T-helper 1 cell (primary cell): ENCODE measurements around the gene UNC5B.
"Not testable (repeated sequence)": the region's sequence is repeated elsewhere in the genome, so short reads cannot be mapped to it uniquely, and the experiment has no call there.

Experiments used
- DNase-seq, 5 donors: peaks; one replicate each; pipeline ENCODE4 v3.0.0-alpha.2; 2012 to 2020

UNC5B gene

DNA sequence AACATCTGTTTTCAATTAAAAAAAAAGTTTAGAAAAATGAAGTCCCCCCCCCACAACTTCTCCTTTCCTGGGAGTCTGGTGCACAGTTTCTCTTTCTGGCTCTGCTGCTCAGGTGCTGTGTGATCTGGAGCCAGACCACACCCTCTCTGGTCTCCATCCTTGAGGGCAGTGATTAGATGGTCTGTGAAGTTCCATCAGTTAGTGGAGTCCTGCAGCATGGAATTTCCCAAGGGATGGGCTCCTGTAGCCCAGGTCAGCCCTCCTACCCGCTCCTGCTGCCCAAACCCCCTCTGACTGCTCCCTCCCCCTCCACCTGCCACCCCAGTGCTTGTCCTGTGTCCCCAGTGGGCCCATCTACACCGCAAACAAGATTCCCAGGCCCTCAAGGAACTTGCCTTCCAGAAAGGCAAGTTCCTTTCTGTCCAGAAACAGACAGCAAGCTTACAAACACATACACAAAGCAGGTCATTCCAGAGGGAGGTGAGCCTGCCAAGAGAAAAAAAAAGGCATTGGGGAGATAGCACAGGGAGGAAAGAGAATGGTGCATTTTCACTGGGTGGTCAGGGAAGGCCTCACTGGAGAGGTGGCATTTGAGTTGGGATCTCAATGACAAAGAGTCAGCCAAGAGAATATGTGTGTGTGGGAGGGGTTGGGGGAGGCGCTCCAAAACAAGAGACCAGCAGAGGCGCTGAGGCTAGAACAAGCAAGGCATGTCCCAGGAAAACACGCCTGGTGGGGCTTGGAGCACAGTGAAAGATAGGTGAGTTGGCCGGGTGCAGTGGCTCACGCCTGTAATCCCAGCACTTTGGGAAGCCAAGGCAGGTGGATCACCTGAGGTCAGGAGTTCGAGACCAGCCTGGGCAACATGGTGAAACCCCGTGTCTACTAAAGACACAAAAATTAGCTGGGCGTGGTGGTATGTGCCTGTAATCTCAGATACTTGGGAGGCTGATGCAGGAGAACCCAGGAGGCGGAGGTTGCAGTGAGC, 57.2 kb downstream of the UNC5B start:
- no peak for DNase-seq

DNA sequence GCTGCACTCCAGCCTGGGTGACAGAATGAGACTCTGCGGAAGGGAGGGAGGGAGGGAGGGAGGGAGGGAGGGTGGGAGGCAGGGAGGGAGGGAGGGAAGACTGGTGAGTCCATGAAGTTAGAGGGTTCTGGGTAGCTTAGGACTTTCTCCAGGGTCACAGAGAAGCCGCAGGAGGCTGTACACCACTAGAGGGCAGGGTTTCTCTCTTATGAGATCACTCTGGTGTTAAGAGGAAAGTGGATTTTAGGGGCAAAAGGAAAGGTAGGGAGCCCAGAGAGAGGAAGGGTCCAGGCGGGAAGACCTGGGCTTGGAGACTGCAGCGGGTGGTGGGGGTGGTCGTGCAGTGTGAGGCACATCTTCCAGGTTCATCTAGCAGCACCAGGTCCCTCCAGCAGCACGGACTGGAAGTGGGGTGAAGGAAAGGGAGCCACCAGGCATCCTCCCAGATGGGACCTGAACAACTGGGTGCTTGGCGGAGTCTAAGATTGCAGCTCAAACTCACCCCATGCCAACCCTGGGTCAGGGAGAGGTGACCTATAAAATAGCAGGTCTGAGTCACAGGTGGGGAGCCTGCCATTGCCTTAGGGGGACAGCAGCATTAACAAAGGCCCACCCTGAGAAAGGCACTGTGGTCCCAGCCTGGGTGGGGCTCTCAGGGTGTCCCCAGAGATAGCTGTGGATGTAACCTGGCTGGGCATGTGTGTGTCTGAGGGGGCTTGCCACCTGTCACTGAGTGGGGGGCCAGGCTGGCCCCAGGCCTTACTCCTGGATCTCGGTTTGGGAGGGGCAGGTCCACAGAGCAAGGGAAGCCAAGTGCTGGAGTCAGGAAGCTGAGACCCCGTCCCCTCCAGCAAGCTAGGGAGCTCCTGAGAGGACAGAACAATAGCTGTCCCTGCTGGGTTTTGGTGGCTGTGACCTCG, 58.2 kb downstream of the UNC5B start:
- peak in 1 of 5 donors; percentile 8 for DNase-seq

DNA sequence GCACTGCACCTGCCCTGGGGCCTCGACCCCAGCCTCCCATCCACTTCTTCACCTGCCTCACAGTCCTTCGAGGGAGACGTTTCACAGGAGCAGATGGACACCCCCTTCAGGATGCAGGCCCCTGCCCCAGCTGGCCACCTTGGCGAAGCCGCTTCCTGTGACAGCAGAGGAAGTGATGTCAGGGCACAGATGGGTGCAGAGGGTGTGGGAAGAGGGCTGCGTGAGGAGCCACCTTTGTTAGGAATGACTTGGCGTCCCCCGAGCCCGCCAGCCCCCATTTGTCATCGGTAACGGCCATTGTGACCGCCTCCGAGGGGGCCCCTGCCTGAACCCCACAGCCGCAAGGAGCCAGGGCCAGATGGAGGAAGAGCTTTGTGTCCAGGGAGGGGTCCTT, 59.3 kb downstream of the UNC5B start:
- no peak for DNase-seq

GRCh38 chr10:71272056-71272771, 59.8 kb downstream of the UNC5B start:
- no peak for DNase-seq

GRCh38 chr10:71272974-71273373, 60.6 kb downstream of the UNC5B start:
- DNase-seq = not testable (repeated sequence)

DNA sequence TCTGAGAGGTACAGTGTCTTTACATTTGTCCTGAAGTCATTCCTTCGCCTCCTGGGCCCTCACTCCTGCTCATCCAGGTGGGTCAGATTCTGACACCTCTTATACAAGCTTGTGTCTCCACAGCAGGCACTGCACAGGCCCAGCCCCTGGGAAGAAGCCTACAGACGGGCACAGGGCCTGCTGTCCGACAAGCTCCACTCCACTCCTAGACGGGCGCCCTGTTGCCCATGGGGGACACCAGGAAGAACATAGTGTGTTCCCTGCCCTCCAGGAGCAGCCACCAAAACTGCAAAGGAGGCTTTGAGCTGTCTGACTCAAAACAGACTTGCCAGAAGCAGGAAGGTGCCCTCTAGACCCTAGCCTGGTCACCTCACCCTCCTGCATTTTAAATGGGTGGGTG, 61.1 kb downstream of the UNC5B start:
- no peak for DNase-seq

DNA sequence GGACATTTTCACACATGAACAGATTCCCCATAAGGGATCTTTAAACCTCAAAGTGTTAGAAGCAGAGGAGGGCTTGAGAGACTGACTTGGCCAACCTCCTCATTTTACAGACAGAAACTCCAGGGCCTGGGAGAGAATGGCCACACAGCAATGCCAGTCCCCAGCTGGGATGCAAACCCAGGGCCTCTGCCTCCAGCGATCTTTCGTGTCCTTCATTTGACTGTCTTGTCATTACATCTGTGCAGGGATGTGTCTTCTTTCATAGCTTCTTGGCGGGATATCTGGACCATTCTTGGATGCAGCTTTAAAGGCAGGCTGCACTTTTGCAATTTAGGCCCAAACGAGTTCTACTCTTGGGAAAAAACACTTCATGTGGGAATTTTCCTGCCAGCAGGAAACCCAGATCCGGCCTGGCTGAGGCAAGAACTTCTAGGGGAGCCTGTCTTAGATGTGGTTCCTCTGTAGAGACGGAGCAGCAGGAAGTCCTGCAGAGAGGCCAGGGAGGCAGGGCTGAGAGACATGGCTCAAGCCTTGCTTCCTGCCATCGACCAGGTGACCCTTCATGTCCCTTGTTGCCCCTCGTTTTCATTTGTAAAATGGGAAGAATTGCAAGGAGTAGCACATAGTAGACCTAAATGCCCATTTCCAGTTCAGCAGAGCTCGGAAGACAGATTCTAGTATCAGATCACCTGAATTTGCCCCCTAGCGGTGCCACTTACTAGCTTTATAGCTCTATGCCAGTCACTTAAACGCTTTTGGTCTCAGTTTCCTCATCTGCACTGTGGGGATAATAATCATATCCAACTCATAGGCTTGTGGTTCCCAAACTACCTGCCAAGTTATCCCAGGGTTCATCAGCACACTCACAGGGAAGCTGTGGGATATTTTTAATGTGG, 62.8 kb downstream of the UNC5B start:
- DNase-seq = no peak

DNA sequence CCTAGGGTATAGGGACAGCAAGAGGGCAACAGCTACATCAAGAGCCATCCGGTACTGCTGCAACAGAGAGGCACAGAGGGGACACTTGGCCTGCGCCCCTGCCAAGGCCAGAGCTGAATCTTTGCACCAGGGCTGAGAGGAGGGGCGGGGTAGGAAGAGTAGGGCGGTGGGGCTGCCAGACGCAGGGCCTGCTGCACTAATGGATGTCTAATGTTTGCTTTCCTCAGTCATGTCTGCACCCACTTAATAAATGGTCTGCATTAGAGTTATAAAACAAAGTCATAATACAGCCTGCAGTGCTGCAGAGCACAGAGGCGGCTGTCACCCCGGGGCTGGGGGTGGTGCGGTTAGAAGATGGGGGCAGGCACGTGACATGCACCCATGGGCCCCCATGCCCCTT, 64.5 kb downstream of the UNC5B start:
- DNase-seq = no peak

DNA sequence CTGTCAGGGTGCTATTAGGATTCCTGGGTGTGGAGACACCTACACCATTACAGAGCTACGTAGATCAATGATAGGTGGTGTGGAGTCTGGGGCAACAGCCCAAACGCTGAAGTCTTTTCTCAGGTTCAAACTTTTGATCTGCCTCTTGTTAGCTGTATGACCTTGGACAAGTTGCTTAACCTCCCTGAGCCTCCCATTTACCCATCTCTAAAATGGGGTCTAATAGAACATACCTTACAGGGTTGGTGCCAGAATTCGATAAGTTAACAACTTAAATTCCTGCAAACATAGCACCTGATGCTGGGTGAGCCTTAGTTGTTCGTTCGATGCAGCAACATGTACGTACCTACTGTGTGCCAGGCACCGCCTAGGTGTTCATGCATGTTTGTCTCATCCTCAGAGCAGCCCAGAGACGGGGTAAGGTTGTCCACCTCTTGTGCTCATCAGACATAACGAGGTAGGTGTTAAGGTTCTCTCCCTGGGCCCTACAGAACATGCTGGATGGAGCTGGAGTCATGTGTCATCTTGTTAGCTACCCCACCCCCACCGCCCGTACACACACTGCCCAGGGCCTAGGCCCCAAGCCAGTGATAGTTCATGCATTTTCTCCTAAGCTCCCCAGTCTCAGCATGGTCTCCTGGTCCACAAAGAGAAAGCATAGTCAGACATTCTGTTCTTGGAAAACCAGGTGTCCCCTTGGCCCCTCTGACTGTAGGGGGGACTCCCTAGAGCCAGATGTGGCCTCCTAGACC, 65.7 kb downstream of the UNC5B start:
- DNase-seq = no peak

DNA sequence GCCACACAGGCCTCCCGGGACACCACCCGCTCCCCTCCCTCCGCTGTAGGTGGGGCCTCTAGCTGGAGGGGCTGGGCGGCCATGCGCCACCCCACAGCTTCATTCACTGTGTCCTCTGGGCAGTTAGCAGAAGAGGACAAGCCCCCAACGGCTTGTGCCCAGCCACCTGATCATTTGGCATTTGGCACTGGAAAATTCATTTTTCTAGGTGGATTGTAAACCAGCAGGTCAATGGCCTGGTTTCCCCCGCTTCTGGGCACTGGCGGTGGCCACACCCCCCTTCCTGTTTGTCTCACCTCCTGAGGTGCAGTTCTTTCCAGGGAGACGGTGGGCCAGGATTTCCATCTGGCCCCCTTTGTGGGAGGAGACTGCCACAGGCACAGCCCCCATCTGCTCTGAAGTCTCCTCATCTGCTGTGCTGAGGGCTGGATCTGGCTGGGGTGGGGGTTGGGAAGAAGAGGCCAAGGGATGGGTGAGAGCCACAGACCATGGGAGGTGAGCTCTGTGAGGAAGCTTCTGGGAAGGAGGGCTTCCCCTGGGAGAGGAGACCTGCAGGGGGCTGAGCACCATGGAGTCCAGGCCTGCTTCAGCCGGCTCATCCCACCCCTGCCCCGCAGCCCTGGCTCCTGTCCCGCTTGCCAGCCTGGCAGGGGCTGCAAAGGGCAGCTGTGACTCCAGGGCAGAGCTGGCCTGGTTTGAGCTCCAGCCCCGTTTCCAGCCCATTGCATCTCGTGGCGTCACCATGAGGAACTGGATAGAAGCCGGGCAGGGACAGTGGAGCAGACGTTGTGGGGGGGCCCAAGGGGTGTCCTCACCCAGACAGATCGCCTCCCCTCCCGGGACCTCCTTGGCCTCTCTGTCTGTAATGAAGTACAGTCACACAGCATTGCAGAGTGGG, 66.6 kb downstream of the UNC5B start:
- no peak for DNase-seq

DNA sequence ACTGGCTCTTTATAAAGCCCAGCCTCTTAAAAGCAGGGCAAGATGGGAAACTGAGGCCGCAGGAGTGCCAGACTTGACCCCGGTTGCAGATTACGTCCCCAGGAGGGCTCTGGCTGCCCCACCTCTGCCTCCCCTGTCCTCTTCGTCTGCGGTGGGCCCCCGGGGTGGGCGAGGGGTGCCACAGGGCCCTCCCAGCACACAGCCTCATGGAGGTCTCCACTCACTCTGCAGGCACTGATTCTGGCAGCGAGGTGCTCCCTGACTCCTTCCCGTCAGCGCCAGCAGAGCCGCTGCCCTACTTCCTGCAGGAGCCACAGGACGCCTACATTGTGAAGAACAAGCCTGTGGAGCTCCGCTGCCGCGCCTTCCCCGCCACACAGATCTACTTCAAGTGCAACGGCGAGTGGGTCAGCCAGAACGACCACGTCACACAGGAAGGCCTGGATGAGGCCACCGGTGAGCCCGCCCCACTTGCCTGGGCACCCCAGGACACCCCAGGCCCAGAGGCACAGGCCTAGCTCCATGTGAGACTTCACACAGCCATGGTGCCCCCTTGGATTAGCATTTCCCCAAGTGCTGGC, 67.3 kb downstream of the UNC5B start:
- DNase-seq = no peak

DNA sequence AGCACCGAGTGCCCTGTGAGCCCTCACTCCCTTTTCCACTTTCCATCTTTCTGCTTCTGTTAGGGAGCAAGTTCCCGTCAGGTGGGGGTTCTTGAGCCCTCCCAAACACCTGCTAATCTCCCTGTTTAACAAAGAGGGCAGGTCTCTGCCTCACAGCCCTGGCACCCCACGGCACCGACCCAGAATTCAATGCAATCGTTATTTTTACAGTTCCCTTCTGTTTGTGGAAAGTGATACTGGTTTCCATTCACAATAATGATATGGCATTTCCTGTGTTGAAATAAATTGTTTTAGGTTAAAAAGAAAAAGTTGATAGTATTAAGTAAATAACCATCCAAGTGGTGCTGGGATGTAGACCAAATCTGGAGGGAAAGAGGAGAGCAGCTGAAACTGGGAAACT, 67.8 kb downstream of the UNC5B start:
- no peak for DNase-seq

- DNase-seq = no peak
Measured at GRCh38 chr10:71280825-71281224, 68.5 kb downstream of the UNC5B start.

GRCh38 chr10:71281646-71282322, 69.4 kb downstream of the UNC5B start:
- DNase-seq = no peak

- DNase-seq = no peak
Measured at GRCh38 chr10:71282323-71282680, 69.9 kb downstream of the UNC5B start.

GRCh38 chr10:71283410-71283809, 71.0 kb downstream of the UNC5B start:
- no peak for DNase-seq

DNA sequence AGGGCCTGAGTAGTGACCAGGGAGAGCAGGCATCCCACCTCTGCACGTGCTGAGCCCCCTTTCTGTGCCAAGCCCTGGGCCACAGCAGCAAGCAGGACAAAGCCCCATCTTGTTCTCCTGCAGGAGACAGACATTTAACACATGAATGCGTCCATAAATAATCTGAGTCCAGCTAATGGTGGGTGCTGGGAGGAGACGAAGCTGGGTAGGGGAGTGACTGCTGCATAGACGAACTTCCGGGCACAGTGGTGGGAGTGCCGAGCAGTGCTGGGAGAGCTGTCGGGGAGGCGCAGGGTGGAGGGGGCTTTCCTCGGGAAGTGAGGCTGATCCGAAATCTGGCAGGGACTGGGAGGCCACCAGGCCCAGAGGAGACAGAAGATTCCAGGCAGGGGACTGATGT, 71.5 kb downstream of the UNC5B start:
- no peak for DNase-seq

DNA sequence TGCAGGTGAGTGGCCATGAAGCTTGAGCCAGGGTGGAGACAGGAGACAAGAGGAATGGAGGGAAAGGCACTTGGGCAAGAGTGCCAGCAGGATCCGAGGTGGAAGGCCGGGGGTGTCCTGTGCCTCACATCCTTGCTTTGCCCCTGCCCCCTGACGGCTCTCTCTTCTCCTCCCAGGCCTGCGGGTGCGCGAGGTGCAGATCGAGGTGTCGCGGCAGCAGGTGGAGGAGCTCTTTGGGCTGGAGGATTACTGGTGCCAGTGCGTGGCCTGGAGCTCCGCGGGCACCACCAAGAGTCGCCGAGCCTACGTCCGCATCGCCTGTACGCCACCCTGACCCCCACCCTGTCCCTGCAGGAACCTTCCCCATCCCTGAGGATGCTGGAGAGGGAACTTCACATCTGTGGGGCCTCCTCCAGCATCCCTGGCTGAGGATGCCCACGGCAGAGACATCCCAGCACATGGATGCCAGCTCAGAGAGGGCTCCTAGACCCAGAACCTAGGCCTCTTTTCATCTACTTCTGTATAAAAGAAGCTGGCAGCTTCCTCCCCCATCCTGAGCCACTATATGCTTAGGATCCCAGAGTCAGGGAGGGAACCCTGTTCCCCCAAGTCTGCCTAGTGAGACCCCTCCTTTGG, 72.3 kb downstream of the UNC5B start:
- DNase-seq = no peak

GRCh38 chr10:71285180-71285545, 72.8 kb downstream of the UNC5B start:
- peak in 1 of 5 donors; percentile 8 for DNase-seq
